ENCODE data around the gene PRPF8.

- TF ChIP-seq, protein P1, sequence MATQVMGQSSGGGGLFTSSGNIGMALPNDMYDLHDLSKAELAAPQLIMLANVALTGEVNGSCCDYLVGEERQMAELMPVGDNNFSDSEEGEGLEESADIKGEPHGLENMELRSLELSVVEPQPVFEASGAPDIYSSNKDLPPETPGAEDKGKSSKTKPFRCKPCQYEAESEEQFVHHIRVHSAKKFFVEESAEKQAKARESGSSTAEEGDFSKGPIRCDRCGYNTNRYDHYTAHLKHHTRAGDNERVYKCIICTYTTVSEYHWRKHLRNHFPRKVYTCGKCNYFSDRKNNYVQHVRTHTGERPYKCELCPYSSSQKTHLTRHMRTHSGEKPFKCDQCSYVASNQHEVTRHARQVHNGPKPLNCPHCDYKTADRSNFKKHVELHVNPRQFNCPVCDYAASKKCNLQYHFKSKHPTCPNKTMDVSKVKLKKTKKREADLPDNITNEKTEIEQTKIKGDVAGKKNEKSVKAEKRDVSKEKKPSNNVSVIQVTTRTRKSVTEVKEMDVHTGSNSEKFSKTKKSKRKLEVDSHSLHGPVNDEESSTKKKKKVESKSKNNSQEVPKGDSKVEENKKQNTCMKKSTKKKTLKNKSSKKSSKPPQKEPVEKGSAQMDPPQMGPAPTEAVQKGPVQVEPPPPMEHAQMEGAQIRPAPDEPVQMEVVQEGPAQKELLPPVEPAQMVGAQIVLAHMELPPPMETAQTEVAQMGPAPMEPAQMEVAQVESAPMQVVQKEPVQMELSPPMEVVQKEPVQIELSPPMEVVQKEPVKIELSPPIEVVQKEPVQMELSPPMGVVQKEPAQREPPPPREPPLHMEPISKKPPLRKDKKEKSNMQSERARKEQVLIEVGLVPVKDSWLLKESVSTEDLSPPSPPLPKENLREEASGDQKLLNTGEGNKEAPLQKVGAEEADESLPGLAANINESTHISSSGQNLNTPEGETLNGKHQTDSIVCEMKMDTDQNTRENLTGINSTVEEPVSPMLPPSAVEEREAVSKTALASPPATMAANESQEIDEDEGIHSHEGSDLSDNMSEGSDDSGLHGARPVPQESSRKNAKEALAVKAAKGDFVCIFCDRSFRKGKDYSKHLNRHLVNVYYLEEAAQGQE (IDR thresholded peaks at IDR 0.05; ENCODE audit: borderline replicate concordance): no peak
- TF ChIP-seq TAF1 (IDR thresholded peaks at IDR 0.05; ENCODE audit: low read depth) (no peak), POLR2AphosphoS5 (IDR thresholded peaks at IDR 0.05) (no peak), MXI1 (conservative IDR thresholded peaks at IDR 0.05; ENCODE audit: poor library complexity, severe bottlenecking) (no peak), EZH2 (IDR thresholded peaks at IDR 0.05; ENCODE audit: borderline replicate concordance, insufficient read depth, low read length, poor library complexity, severe bottlenecking) (no peak), RAD21 (conservative IDR thresholded peaks at IDR 0.05) (no peak), EP300 (conservative IDR thresholded peaks at IDR 0.05; ENCODE audit: poor library complexity, severe bottlenecking) (no peak), SMC3 (conservative IDR thresholded peaks at IDR 0.05; ENCODE audit: poor library complexity) (no peak)
- TF ChIP-seq, protein P2, sequence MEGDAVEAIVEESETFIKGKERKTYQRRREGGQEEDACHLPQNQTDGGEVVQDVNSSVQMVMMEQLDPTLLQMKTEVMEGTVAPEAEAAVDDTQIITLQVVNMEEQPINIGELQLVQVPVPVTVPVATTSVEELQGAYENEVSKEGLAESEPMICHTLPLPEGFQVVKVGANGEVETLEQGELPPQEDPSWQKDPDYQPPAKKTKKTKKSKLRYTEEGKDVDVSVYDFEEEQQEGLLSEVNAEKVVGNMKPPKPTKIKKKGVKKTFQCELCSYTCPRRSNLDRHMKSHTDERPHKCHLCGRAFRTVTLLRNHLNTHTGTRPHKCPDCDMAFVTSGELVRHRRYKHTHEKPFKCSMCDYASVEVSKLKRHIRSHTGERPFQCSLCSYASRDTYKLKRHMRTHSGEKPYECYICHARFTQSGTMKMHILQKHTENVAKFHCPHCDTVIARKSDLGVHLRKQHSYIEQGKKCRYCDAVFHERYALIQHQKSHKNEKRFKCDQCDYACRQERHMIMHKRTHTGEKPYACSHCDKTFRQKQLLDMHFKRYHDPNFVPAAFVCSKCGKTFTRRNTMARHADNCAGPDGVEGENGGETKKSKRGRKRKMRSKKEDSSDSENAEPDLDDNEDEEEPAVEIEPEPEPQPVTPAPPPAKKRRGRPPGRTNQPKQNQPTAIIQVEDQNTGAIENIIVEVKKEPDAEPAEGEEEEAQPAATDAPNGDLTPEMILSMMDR (IDR thresholded peaks at IDR 0.05; ENCODE audit: poor library complexity, severe bottlenecking): no peak
Measured at GRCh38 chr17:1693339-1693738, 8.7 kb upstream of the PRPF8 start.

All from neural cell (in vitro differentiated cells).